K562 (cell line): ENCODE data around the gene SNPH. TPM values are rescaled to one million over a fixed set of nuclear protein-coding genes. Genes with fewer than 3 reads are reported as not detected.

Source experiments
- ATAC-seq: fragments of 200-7000 bp; cut with Tn5 transposase; 3 replicates; pipeline ENCODE4 v1.9.1; 2020; ENCODE audit warnings: moderate library complexity
- BruUV-seq: library from RNA; stranded (reverse); fragments of 400-500 nt; replicated peaks from 2 replicates; lab custom pipeline; 2021; lab: Mats Ljungman, UMichigan
- CTCF ChIA-PET: fragments of 300-600 bp; formaldehyde crosslinking; extraction: SDS; loops from one replicate; lab custom pipeline; 2021; ENCODE audit warnings: low intra/inter-chr PET ratio; lab: Yijun Ruan, JAX
- POLR2A ChIA-PET: fragments of 300-600, 350-650 bp; sonication (Branson Sonifier 250); formaldehyde crosslinking; extraction: SDS; loops from one replicate; lab custom pipeline; 2021; ENCODE audit warnings: antibody characterized with exemption, inconsistent platforms; lab: Yijun Ruan, JAX
- DNase-seq, 4 experiments: peaks; one replicate each; pipeline versions ENCODE4 v3.0.0 to v3.0.0-alpha.2; 2011 to 2018; ENCODE audit warnings: low spot score in 3 of 4, mixed read lengths in 3 of 4; ENCODE audit errors: extremely low read depth in 1 of 4
- FAIRE-seq: peaks from 2 replicates; lab custom pipeline; 2011; peaks lifted over from hg19 to GRCh38; lab: Jason Lieb, UNC
- H2AFZ ChIP-seq: 2 replicates; pipeline ENCODE4 v1.6.0; 2011; ENCODE audit warnings: low read depth, low read length, control low read depth, inconsistent platforms
- H3K27ac ChIP-seq: fragments of 200-600 bp; 3 replicates; pipeline ENCODE4 v1.8.0; 2011; ENCODE audit warnings: low read depth, mild to moderate bottlenecking, control low read depth, inconsistent platforms, low read length, moderate library complexity, mixed read lengths; ENCODE audit errors: extremely low read depth
- H3K27me3 ChIP-seq, 2 experiments: fragments of 300-600 bp in 1 of 2; 2 replicates in 1 of 2; 3 replicates in 1 of 2; pipeline versions ENCODE4 v1.6.0 to v1.8.0; 2011; ENCODE audit warnings: inconsistent platforms in 2 of 2, low read length in 2 of 2, mild to moderate bottlenecking in 1 of 2, mixed read lengths in 1 of 2, moderate library complexity in 1 of 2; ENCODE audit not compliant: control insufficient read depth in 2 of 2, insufficient read depth in 2 of 2
- H3K36me3 ChIP-seq: fragments of 300-600 bp; 3 replicates; pipeline ENCODE4 v1.8.0; 2011; ENCODE audit warnings: mild to moderate bottlenecking, low read length, inconsistent platforms; ENCODE audit not compliant: control insufficient read depth, insufficient read depth
- H3K4me1 ChIP-seq, 2 experiments: fragments of 200-600 bp in 1 of 2; replicated peaks in 1 of 2; 2 replicates in 1 of 2; 3 replicates in 1 of 2; pipeline versions ENCODE4 v1.5.1 to v1.8.0; 2011; ENCODE audit warnings: inconsistent platforms in 2 of 2, low read length in 2 of 2, mild to moderate bottlenecking in 1 of 2, mixed read lengths in 1 of 2, moderate library complexity in 1 of 2; ENCODE audit not compliant: control insufficient read depth in 2 of 2, insufficient read depth in 2 of 2
- H3K4me2 ChIP-seq: 2 replicates; pipeline ENCODE4 v1.6.1; 2011; ENCODE audit warnings: low read length, control low read depth, inconsistent platforms, mixed read lengths; ENCODE audit not compliant: insufficient read depth
- H3K4me3 ChIP-seq: fragments of 200-600 bp; sonication (generic), shearing (Covaris generic); 2 replicates; pipeline ENCODE4 v1.5.1; 2016; ENCODE audit warnings: control low read depth, inconsistent platforms
- H3K79me2 ChIP-seq: fragments of 200-600 bp; 3 replicates; pipeline ENCODE4 v1.8.0; 2011; ENCODE audit warnings: low read length, inconsistent platforms; ENCODE audit not compliant: control insufficient read depth, insufficient read depth
- H3K9ac ChIP-seq, 2 experiments: 2 replicates each; pipeline versions ENCODE4 v1.6.0 to v1.6.1; 2011; ENCODE audit warnings: low read depth in 2 of 2, low read length in 2 of 2, control low read depth in 1 of 2, inconsistent platforms in 1 of 2, mild to moderate bottlenecking in 1 of 2, mixed read lengths in 1 of 2; ENCODE audit not compliant: insufficient read depth in 1 of 2
- H3K9me1 ChIP-seq: one replicate; pipeline ENCODE4 v1.6.0; 2011; ENCODE audit warnings: inconsistent platforms, mild to moderate bottlenecking, low read length, moderate library complexity; ENCODE audit not compliant: control insufficient read depth, insufficient read depth
- H3K9me3 ChIP-seq: replicated peaks from 2 replicates; pipeline ENCODE4 v1.5.1; 2011; ENCODE audit warnings: low read depth, low read length, inconsistent platforms; ENCODE audit not compliant: control insufficient read depth, insufficient read depth
- H4K20me1 ChIP-seq: replicated peaks from 2 replicates; pipeline ENCODE4 v1.6.1; 2011; ENCODE audit warnings: low read length, inconsistent platforms, mixed read lengths; ENCODE audit not compliant: control insufficient read depth, insufficient read depth
- ARID1B ChIP-seq: fragments of 450-650 bp; IDR thresholded peaks from 2 replicates; pipeline ENCODE4 v1.6.1; 2016; ENCODE audit warnings: antibody characterized with exemption, mild to moderate bottlenecking, inconsistent platforms
- HMGN3 ChIP-seq: IDR thresholded peaks from 2 replicates; pipeline ENCODE4 v1.6.1; 2011; ENCODE audit warnings: borderline replicate concordance, low read depth, mild to moderate bottlenecking, mixed read lengths, low read length; ENCODE audit not compliant: insufficient read length; ENCODE audit errors: extremely low read depth
- HNRNPK ChIP-seq: fragments of 200-400 bp; formaldehyde crosslinking; IDR thresholded peaks from one replicate; pipeline ENCODE4 v1.6.1; 2018; ENCODE audit warnings: mild to moderate bottlenecking, low read depth, low read length; ENCODE audit not compliant: poor library complexity, severe bottlenecking
- HNRNPLL ChIP-seq: fragments of 200-400 bp; formaldehyde crosslinking; IDR thresholded peaks from 2 replicates; pipeline ENCODE4 v1.6.1; 2017; ENCODE audit warnings: low read length, low read depth, mild to moderate bottlenecking; ENCODE audit not compliant: poor library complexity, severe bottlenecking
- HNRNPUL1 ChIP-seq: fragments of 200-400 bp; formaldehyde crosslinking; IDR thresholded peaks from 2 replicates; pipeline ENCODE4 v1.6.1; 2017; ENCODE audit warnings: low read length
- JUN ChIP-seq, 2 experiments: sonication (generic) in 1 of 2; formaldehyde crosslinking in 1 of 2; IDR thresholded peaks; 2 replicates each; pipeline versions ENCODE4 v1.6.1 to v1.8.0; 2012 to 2022; ENCODE audit warnings: borderline replicate concordance in 2 of 2, mild to moderate bottlenecking in 2 of 2, improper control_type of control experiment in 1 of 2, low read depth in 1 of 2, low read length in 1 of 2, missing genetic modification reagents in 1 of 2
- JUND ChIP-seq, 2 experiments: IDR thresholded peaks; 2 replicates in 1 of 2; 3 replicates in 1 of 2; pipeline ENCODE4 v1.6.1; 2011; ENCODE audit warnings: borderline replicate concordance in 2 of 2, low read depth in 2 of 2, low read length in 2 of 2, improper control_type of control experiment in 1 of 2, missing biosample characterization in 1 of 2, missing genetic modification characterization in 1 of 2, missing genetic modification reagents in 1 of 2
- MECOM ChIP-seq: fragments of 250-450 bp; sonication (Bioruptor Pico); IDR thresholded peaks from 2 replicates; pipeline ENCODE4 v1.8.0; 2022; ENCODE audit warnings: inconsistent platforms
- NFIX ChIP-seq: fragments of 250-450 bp; sonication (Bioruptor Pico); IDR thresholded peaks from 2 replicates; pipeline ENCODE4 v1.4.0; 2020; ENCODE audit warnings: low read depth, mild to moderate bottlenecking, moderate library complexity
- POLR2AphosphoS5 ChIP-seq: IDR thresholded peaks from 2 replicates; pipeline ENCODE4 v1.6.1; 2011; ENCODE audit warnings: mild to moderate bottlenecking, low read depth, low read length, moderate library complexity; ENCODE audit not compliant: control insufficient read depth, insufficient read depth
- SAFB ChIP-seq: fragments of 200-400 bp; formaldehyde crosslinking; IDR thresholded peaks from 2 replicates; pipeline ENCODE4 v1.6.1; 2017; ENCODE audit warnings: low read depth, low read length, borderline replicate concordance
- SETDB1 ChIP-seq: IDR thresholded peaks from one replicate; pipeline ENCODE4 v1.6.1; 2012; ENCODE audit warnings: low read length, control low read depth, inconsistent platforms
- WGBS: fragments of 100-300 bp; shearing (Covaris generic); methylation state at CpG from one replicate; pipeline ENCODE4 v1.1.6; 2016; ENCODE audit warnings: low coverage, mixed read lengths; ENCODE audit not compliant: insufficient coverage; ENCODE audit errors: missing lambda C conversion rate; 5-methylcytosine and 5-hydroxymethylcytosine counted together
- in situ Hi-C: fragments of 300-500 bp; cut with MboI; formaldehyde crosslinking; loops from 4 replicates; pipeline ENCODE4 v1.15.0; 2018; ENCODE audit warnings: inconsistent platforms, mixed read lengths
- intact Hi-C: fragments of 100-400 bp; cut with micrococcal nuclease; formaldehyde crosslinking; loops from 2 replicates; pipeline ENCODE4 v1.14.2; 2022
- polyA plus RNA-seq, 8 experiments: library from polyadenylated mRNA; depleted of rRNA in 4 of 8; stranded (reverse) in 5 of 8; unstranded in 3 of 8; fragments of >200 nt; fragmentation: Nextera tagmentation in 2 of 8; fragmentation: Illumina TruSeq in 1 of 8; extraction: Ambion mirVana in 2 of 8; extraction: Trizol in 1 of 8; gene quantifications; 2 replicates each; pipeline versions ENCODE4 v1.2.1 to v1.2.3, GENCODE V29; 2011 to 2014; ENCODE audit warnings: inconsistent platforms in 1 of 8, missing spikeins in 1 of 8
- total RNA-seq, 7 experiments: library from RNA; depleted of rRNA in 6 of 7; stranded (reverse); fragments of >200 nt in 6 of 7; fragmentation: Illumina TruSeq in 2 of 7; extraction: Trizol in 2 of 7; gene quantifications; 2 replicates each; pipeline versions ENCODE4 v1.2.1 to v1.2.3, GENCODE V29; 2011 to 2021; ENCODE audit warnings: low replicate concordance in 1 of 7
- TF ChIP-seq, protein P1 (sequence below): fragments of 250-450 bp; sonication (Bioruptor Pico); IDR thresholded peaks from 2 replicates; pipeline ENCODE4 v1.5.0; 2022; ENCODE audit warnings: mild to moderate bottlenecking
- TF ChIP-seq, protein P2 (sequence below): sonication (generic); formaldehyde crosslinking; IDR thresholded peaks from 2 replicates; pipeline ENCODE4 v1.8.1; 2022; ENCODE audit warnings: missing genetic modification reagents
- TF ChIP-seq, protein P3 (sequence below), 2 experiments: fragments of 450-650 bp in 1 of 2; sonication (generic) in 1 of 2; formaldehyde crosslinking in 1 of 2; IDR thresholded peaks in 1 of 2; conservative IDR thresholded peaks in 1 of 2; 2 replicates each; pipeline versions ENCODE4 v1.6.1 to v1.8.1; 2016 to 2023; ENCODE audit warnings: mild to moderate bottlenecking in 2 of 2, moderate library complexity in 2 of 2, inconsistent platforms in 1 of 2, missing genetic modification reagents in 1 of 2

SNPH gene
- total and polyA plus RNA-seq, 9 of the 15 experiments (the other 6 are each of a cell fraction or from before 2014, with no cell fraction given): 0.03 to 4.2 (median 1.4) TPM

DNA sequence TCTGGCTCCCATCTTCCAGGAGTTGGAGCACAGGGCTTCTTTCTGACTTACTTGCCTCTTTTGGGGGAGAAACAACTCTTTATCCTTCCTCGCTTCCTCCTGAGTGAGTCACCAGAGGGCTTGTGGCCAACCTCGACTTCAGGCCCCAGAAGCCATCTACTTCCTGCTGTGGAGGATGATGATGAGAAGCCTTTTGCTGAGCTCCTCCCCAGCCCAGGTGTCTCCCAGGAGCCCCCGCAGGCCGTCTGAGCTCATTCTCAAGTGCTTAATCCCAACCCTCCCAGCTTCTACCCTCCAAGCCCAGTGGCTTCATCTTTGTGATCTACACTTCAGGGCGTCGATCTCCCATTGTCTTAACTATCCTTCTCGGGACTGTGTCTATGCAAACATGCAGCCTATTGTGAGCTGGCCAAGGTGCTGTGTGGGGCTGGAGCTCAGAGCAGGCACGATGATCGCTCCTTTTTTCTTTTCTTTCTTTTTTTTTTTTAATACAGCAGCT is 35.0 kb downstream of the SNPH start:
- Histone ChIP-seq H3K4me3 (no peak overlapping the region), H3K36me3 (no peaks in the 10 kb centered on the region; the same call in 2 of the 3 replicates), H3K4me2 (no peak overlapping the region), H3K9me1 (no peaks in the 10 kb centered on the region), H3K79me2 (no peaks in the 10 kb centered on the region), H3K9me3 (no peaks in the 10 kb centered on the region), H3K27me3 (no peaks in the 10 kb centered on the region), H3K4me1 (peaks cover 3 to 25% of the 10 kb centered on the region in 2 experiments; a peak in 4 of 5 replicates), H2AFZ (peak overlapping the region; percentile 55; the same call in 1 of the 2 replicates), H4K20me1 (no peaks in the 10 kb centered on the region), H3K9ac (0 out of 4 replicates have a peak overlapping the region, but pooled peaks of 1 of the 2 experiments have one; percentile 26), H3K27ac (peak overlapping the region; percentile 33; the same call in 2 of the 3 replicates)
- ATAC-seq (peak; percentile 61), FAIRE-seq (peak; percentile 69), DNase-seq (peak; percentile 38 to 60 (median 46))
- WGBS: 29% methylated on average over 6 of the region's 9 CpGs
- ChIA-PET POLR2A (interaction anchor here (0.7 kb wide), 1 partner anchor 11 kb away, joined by 3 read pairs; no protein-coding TSS in a partner anchor), CTCF (no interaction called here)
- intact Hi-C loops: loop anchor here (10.0 kb wide), 1 partner anchor 86 kb away; no protein-coding TSS in a partner anchor
- no TSS peak for BruUV-seq
- in situ Hi-C loops: no loop called here
- TF ChIP-seq, protein P1, sequence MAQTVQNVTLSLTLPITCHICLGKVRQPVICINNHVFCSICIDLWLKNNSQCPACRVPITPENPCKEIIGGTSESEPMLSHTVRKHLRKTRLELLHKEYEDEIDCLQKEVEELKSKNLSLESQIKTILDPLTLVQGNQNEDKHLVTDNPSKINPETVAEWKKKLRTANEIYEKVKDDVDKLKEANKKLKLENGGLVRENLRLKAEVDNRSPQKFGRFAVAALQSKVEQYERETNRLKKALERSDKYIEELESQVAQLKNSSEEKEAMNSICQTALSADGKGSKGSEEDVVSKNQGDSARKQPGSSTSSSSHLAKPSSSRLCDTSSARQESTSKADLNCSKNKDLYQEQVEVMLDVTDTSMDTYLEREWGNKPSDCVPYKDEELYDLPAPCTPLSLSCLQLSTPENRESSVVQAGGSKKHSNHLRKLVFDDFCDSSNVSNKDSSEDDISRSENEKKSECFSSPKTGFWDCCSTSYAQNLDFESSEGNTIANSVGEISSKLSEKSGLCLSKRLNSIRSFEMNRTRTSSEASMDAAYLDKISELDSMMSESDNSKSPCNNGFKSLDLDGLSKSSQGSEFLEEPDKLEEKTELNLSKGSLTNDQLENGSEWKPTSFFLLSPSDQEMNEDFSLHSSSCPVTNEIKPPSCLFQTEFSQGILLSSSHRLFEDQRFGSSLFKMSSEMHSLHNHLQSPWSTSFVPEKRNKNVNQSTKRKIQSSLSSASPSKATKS (CRISPR knock-in tag): no peak
- TF ChIP-seq SAFB (no peak), HNRNPUL1 (no peak), HNRNPLL (no peak), HMGN3 (no peak), MECOM (CRISPR knock-in tag) (no peak), HNRNPK (no peak), JUND (IDR thresholded peaks at IDR 0.05; ENCODE audit: borderline replicate concordance, low read depth, low read length) (peak; percentile 82), JUND (tag; IDR thresholded peaks at IDR 0.05; ENCODE audit: borderline replicate concordance, low read depth, low read length) (no peak; the same call in 2 of the 3 replicates), POLR2AphosphoS5 (no peak), JUN (IDR thresholded peaks at IDR 0.05; ENCODE audit: borderline replicate concordance, low read depth, low read length) (0 out of 2 replicates have a peak, but pooled peaks have one; percentile 31), JUN (CRISPR knock-in tag; IDR thresholded peaks at IDR 0.05; ENCODE audit: borderline replicate concordance) (no peak), NFIX (no peak), SETDB1 (no peak), ARID1B (0 out of 2 replicates have a peak, but pooled peaks have one; percentile 26)
- TF ChIP-seq, protein P2, sequence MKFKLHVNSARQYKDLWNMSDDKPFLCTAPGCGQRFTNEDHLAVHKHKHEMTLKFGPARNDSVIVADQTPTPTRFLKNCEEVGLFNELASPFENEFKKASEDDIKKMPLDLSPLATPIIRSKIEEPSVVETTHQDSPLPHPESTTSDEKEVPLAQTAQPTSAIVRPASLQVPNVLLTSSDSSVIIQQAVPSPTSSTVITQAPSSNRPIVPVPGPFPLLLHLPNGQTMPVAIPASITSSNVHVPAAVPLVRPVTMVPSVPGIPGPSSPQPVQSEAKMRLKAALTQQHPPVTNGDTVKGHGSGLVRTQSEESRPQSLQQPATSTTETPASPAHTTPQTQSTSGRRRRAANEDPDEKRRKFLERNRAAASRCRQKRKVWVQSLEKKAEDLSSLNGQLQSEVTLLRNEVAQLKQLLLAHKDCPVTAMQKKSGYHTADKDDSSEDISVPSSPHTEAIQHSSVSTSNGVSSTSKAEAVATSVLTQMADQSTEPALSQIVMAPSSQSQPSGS (CRISPR knock-in tag): no peak
- TF ChIP-seq, protein P3, sequence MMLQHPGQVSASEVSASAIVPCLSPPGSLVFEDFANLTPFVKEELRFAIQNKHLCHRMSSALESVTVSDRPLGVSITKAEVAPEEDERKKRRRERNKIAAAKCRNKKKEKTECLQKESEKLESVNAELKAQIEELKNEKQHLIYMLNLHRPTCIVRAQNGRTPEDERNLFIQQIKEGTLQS (IDR thresholded peaks at IDR 0.05): peak; percentile 59
- TF ChIP-seq, protein P3 (CRISPR knock-in tag; conservative IDR thresholded peaks at IDR 0.05): no peak
